ENCODE measurements around the gene CD2BP2.
A peak's percentile ranks its signal among the peaks of the same experiment; 100 is the strongest.

Gene CD2BP2

GRCh38 chr16:30357085-30357714 is 2.1 kb upstream of the CD2BP2 start:
- H3K4me3 ChIP-seq (ENCODE audit: low read length), result no peak overlapping the region
- TF ChIP-seq, protein P1, sequence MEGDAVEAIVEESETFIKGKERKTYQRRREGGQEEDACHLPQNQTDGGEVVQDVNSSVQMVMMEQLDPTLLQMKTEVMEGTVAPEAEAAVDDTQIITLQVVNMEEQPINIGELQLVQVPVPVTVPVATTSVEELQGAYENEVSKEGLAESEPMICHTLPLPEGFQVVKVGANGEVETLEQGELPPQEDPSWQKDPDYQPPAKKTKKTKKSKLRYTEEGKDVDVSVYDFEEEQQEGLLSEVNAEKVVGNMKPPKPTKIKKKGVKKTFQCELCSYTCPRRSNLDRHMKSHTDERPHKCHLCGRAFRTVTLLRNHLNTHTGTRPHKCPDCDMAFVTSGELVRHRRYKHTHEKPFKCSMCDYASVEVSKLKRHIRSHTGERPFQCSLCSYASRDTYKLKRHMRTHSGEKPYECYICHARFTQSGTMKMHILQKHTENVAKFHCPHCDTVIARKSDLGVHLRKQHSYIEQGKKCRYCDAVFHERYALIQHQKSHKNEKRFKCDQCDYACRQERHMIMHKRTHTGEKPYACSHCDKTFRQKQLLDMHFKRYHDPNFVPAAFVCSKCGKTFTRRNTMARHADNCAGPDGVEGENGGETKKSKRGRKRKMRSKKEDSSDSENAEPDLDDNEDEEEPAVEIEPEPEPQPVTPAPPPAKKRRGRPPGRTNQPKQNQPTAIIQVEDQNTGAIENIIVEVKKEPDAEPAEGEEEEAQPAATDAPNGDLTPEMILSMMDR (conservative IDR thresholded peaks at IDR 0.05; ENCODE audit: low read length), result no peak
- DNase-seq (ENCODE audit: low read depth), result no peak

- peak overlapping the region; percentile 95; the same call in 1 of the 2 replicates for H3K4me3 ChIP-seq (ENCODE audit: low read length)
- TF ChIP-seq, protein P1 (conservative IDR thresholded peaks at IDR 0.05; ENCODE audit: low read length), result no peak
- peak; percentile 13 for DNase-seq (ENCODE audit: low read depth)
Measured at GRCh38 chr16:30356401-30357084, 1.4 kb upstream of the CD2BP2 start.

DNA sequence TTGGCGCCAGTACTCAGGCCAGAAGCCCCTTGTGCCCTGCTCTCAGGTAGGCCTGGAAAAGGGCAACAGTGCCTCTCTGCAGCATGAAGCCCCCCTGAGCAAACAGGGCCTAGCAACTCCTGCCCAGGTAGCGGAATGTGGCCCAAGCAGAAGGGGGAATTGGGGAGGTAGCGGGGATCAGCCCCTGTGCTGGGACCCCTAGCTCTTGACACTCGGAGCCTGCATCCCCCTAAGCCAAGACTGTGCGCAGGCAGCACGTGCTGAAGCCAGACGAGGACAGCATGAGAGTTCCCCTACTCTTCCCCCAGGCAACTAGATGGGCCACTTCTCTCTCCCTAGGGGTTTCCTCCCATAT is 823 bp upstream of the CD2BP2 start:
- peak overlapping the region; percentile 95 for H3K4me3 ChIP-seq (ENCODE audit: low read length)
- TF ChIP-seq, protein P1 (conservative IDR thresholded peaks at IDR 0.05; ENCODE audit: low read length), result no peak
- no peak for DNase-seq (ENCODE audit: low read depth)

DNA sequence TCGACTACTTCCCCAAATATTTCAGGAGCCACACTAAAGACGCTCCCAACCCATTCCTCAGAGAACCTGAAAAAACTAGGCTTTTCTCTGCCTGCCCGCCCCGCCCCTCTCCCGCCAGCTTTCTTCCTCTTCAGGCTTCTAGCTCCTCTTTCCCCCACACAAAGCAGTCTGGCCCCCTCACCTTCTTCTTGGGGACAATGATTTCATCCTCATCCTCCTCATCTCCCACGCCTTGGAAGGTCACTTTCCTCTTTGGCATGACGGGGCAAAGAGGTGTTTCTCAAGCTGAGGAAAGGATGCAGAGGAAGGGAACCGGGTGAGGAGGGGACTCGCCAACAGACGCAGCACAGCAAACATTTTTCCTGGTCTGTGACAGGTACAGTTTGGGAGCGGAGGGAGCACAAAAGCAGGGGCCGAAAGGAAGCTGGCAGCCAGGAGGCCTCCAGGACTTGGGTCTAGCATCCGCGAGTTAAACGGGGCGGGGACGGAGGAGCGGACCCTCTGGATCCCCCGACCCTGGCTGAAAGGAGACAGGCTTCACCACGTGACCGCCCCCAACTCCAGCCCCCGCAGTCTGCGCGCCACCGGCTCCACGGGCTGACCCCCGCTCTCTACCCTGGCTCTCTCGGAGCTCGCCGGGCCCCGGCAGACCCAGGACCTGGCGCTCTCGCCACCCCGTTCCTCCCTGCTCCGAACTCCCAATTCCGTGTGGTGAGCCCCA is 525 bp downstream of the CD2BP2 start:
- H3K4me3 ChIP-seq (ENCODE audit: low read length), result peak overlapping the region; percentile 95
- DNase-seq (ENCODE audit: low read depth), result no peak
- TF ChIP-seq, protein P1 (conservative IDR thresholded peaks at IDR 0.05; ENCODE audit: low read length), result no peak

- peak overlapping the region; percentile 95 for H3K4me3 ChIP-seq (ENCODE audit: low read length)
- DNase-seq (ENCODE audit: low read depth), result no peak
- TF ChIP-seq, protein P1 (conservative IDR thresholded peaks at IDR 0.05; ENCODE audit: low read length), result no peak
Measured at GRCh38 chr16:30353438-30354129, 1.5 kb downstream of the CD2BP2 start.

- no peak overlapping the region for H3K4me3 ChIP-seq (ENCODE audit: low read length)
- TF ChIP-seq, protein P1 (conservative IDR thresholded peaks at IDR 0.05; ENCODE audit: low read length), result no peak
- DNase-seq (ENCODE audit: low read depth), result no peak
Measured at GRCh38 chr16:30352488-30353401, 2.4 kb downstream of the CD2BP2 start.

All from AG10803 (cell line).